Stimulated activated CD8-positive, alpha-beta memory T cell treated with anti-CD3 and anti-CD28 coated beads, Interleukin-7, amount 100 ng/mL, for 24 hours (primary cell): ENCODE results near the gene SEL1L.
"Not testable (repeated sequence)": the region's sequence is repeated elsewhere in the genome, so short reads cannot be mapped to it uniquely, and the experiment has no call there.

ENCODE experiments used
- DNase-seq: peaks from one replicate; pipeline ENCODE4 v3.0.0-alpha.2; 2020; ENCODE audit warnings: low read depth

SEL1L gene

GRCh38 chr14:81474148-81474492 is 59.5 kb downstream of the SEL1L start:
- no peak for DNase-seq

- no peak for DNase-seq
Observed at GRCh38 chr14:81473456-81474147, 60.1 kb downstream of the SEL1L start.

- no peak for DNase-seq
Observed at GRCh38 chr14:81472096-81472800, 61.4 kb downstream of the SEL1L start.

- no peak for DNase-seq
Observed at GRCh38 chr14:81471062-81471461, 62.6 kb downstream of the SEL1L start.

GRCh38 chr14:81470557-81470826 is 63.2 kb downstream of the SEL1L start:
- DNase-seq, result not testable (repeated sequence)

- DNase-seq, result no peak
Observed at GRCh38 chr14:81466854-81467253, 66.8 kb downstream of the SEL1L start.

GRCh38 chr14:81465507-81466228 is 68.0 kb downstream of the SEL1L start:
- no peak for DNase-seq

GRCh38 chr14:81465003-81465392 is 68.7 kb downstream of the SEL1L start:
- DNase-seq, result not testable (repeated sequence)

GRCh38 chr14:81464253-81465002 is 69.2 kb downstream of the SEL1L start:
- no peak for DNase-seq

- DNase-seq, result not testable (repeated sequence)
Observed at GRCh38 chr14:81462356-81462755, 71.3 kb downstream of the SEL1L start.

GRCh38 chr14:81459912-81460311 is 73.7 kb downstream of the SEL1L start:
- DNase-seq, result no peak

- no peak for DNase-seq
Observed at GRCh38 chr14:81458352-81458751, 75.3 kb downstream of the SEL1L start.

- no peak for DNase-seq
Observed at GRCh38 chr14:81455390-81455789, 78.3 kb downstream of the SEL1L start.

- no peak for DNase-seq
Observed at GRCh38 chr14:81454572-81455218, 79.0 kb downstream of the SEL1L start.

- DNase-seq, result no peak
Observed at GRCh38 chr14:81453166-81453766, 80.4 kb downstream of the SEL1L start.

GRCh38 chr14:81452341-81453133 is 81.1 kb downstream of the SEL1L start:
- DNase-seq, result no peak

GRCh38 chr14:81450976-81451375 is 82.7 kb downstream of the SEL1L start:
- DNase-seq, result no peak

- DNase-seq, result no peak
Observed at GRCh38 chr14:81450100-81450531, 83.5 kb downstream of the SEL1L start.

GRCh38 chr14:81449576-81449975 is 84.1 kb downstream of the SEL1L start:
- DNase-seq, result no peak

- no peak for DNase-seq
Observed at GRCh38 chr14:81449114-81449513, 84.5 kb downstream of the SEL1L start.
